SW 1271 (cell line): Measurements from ENCODE around the gene TTLL5.
"Not testable (repeated sequence)": the region's sequence is repeated elsewhere in the genome, so short reads cannot be mapped to it uniquely, and the experiment has no call there.

ENCODE experiments used
- DNase-seq, 2 experiments: peaks; one replicate each; lab custom pipeline; 2025; lab: John Stamatoyannopoulos, UW

Gene TTLL5

GRCh38 chr14:75650253-75651058 is 10.6 kb upstream of the TTLL5 start:
- no peak for DNase-seq

DNA sequence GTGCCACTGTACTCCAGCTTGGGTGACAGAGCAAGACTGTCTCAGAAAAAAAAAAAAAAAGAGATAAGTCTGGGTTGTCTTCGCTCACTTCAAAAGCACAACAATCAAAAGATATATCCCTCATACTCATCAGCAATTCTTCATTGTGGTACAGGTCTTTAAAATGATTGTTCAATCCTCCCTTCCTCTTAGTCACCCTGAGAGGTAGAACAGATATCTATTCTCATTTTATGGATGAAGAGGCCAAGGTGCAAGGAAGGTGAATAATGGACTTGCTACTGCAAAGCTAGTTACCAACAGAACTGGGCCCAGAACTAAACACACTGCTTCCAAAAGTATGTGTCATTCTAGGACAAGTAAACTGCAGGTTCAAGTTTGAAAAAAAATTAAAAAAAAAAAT is 7.5 kb upstream of the TTLL5 start:
- DNase-seq = no peak

DNA sequence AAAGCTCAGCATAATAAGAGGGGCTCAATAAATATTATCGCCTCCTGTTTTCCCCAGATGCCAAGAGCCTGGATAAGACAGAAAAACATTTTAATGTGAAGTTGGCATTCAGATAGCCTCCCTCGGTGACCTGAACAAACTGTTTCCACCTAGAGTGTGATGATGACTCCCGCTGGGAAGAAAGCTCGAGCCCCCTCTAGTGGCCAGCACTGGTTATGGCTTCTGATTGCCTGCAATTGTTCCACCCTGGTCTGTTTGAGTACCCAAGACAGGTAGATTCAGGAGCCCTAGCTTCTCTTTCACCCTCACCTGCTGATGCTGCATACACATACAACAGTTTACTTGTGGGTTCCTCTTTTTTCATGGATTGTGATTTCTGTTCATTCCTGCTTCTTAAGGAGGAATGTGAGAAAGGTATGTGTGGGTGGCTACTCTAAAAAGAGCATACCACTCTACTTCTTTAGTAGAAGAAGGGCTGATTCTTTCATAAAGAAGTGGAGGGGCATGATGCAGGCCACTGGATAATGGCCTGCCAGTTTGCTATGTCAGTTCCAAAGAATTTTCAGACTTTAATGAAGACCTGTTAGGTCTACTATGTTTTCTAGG is 6.8 kb upstream of the TTLL5 start:
- peak in 1 of 2 experiments; percentile 55 for DNase-seq

GRCh38 chr14:75655235-75655634 is 5.8 kb upstream of the TTLL5 start:
- no peak for DNase-seq

- no peak for DNase-seq
These were observed 3.7 kb upstream of the TTLL5 start for GRCh38 chr14:75657331-75657730.

DNA sequence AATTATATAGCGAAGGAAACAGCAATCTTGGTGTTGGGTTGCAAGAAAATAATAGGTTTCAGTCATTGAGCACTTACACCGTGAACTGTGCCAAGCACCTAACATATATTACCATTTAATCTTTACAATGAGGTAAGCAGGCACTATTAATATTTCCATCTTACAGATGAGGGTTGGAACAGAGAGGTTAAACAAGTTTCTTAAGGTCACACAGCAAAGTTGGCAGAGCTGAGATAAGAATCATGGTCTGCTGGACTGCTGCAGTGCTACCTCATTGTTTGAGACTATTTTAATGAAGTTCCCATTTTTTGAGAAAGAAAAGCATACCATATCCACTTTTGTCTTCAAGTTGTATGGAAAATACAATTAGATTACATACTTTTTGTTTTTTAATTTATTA is 2.1 kb upstream of the TTLL5 start:
- DNase-seq = no peak

- no peak for DNase-seq
These were observed 812 bp upstream of the TTLL5 start for GRCh38 chr14:75660238-75660629.

DNA sequence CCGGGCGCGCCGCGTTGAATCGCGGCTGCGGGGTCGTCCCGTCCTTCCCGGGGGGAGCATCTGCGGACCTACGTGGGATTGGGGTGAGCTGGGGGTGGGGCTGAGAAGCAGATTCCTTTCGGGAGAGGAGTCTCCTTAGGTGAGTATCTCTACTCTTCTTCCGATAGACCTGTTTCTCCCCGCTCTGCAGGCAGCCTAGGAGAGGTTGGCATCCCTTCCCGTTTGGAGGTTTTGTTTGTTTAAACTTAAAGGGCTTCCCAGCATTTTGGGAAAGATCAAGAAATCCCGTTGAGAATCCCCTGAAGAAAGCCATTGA is 411 bp downstream of the TTLL5 start:
- no peak for DNase-seq

GRCh38 chr14:75662966-75663365 is 1.9 kb downstream of the TTLL5 start:
- DNase-seq = no peak

GRCh38 chr14:75667099-75667765 is 6.2 kb downstream of the TTLL5 start:
- DNase-seq = no peak

GRCh38 chr14:75672605-75673192 is 11.7 kb downstream of the TTLL5 start:
- DNase-seq = no peak

GRCh38 chr14:75673345-75674035 is 12.4 kb downstream of the TTLL5 start:
- no peak for DNase-seq

DNA sequence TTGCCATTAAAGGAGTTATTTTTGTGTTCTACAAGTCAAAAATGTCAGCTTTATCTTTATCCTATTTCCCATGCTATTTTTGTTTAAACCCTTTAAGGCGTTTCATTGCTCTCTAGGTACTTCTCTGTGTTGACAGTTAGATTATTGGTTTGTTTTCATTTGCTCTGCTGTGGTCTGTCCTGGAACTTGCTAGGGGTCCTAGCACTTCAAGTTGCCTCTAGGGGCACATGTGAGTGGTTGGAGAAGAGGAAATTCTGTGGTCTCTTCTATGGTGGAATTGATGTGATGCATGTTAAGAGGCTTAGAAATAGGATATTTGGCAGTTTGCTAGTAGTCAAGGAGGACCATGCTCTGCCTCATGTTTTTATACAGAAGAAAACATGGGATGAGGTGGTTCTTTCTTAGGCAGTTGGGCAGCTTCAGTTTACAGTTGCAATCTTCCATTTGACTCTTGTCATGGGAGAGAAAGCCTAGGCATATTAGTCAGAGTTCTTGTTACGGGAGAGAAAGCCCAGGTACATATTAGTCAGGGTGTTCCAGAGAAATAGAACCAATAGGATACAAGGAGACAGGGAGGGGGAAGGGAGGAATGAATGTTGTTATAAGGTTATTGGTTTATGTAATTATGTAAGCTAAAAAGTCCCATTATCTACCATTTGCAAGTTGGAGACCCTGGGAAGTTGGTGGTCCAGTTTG is 14.4 kb downstream of the TTLL5 start:
- no peak for DNase-seq

DNA sequence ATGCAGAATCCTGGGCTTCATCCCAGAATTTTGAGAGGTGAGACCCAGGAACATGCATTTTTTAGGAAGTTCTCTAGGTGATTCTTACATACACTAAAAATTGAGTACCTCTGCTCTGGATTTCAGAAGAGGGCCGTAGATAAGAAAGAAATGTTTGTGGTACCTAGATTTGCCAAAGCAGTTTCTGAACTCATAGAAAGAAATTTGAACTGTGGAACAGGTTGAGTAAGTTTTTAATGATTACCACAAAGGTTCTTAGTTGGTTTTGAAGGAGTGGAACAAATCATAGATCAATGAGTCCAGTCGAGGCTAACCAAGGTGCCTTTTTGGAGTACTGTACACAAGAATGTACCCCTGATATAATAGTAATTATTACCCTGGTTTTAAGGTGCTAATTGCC is 24.9 kb downstream of the TTLL5 start:
- DNase-seq = no peak

GRCh38 chr14:75689012-75689411 is 28.0 kb downstream of the TTLL5 start:
- no peak for DNase-seq

DNA sequence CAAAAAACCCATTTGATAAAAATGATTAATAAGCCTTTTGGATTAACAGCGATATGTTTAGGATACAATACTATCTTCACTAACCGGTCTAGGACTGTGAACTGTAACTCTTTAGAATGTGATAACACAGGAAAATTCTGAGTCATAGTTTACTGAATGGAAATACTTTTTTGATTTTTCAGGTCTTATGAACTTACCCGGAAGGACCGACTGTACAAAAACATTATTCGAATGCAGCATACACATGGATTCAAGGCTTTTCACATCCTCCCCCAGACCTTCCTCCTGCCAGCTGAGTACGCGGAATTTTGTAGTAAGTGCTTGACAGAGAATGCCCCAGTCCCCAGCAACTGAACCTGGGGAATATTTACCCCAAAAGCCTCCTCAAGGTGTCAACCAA is 29.0 kb downstream of the TTLL5 start:
- no peak for DNase-seq

- not testable (repeated sequence) for DNase-seq
These were observed 34.0 kb downstream of the TTLL5 start for GRCh38 chr14:75695025-75695424.

DNA sequence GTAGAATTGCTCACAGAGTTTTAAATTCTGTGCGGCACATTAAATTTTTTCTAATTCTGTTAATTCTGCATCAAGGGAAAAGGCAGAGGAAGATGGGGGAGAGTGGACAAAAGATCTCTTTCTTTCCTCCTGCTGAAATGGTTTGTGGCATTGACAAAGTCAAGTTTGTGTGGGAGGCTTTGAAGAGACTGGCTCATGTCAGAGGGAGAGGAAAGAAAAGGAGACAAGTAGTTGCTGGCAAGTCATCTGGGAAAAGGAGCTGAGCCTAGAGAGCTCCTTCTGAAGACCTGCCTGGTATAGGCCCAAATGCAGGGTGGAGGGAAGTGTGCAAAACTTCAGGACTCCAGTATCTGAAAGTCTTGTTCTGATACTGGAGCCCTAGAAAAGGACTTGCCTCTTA is 36.3 kb downstream of the TTLL5 start:
- DNase-seq = no peak

DNA sequence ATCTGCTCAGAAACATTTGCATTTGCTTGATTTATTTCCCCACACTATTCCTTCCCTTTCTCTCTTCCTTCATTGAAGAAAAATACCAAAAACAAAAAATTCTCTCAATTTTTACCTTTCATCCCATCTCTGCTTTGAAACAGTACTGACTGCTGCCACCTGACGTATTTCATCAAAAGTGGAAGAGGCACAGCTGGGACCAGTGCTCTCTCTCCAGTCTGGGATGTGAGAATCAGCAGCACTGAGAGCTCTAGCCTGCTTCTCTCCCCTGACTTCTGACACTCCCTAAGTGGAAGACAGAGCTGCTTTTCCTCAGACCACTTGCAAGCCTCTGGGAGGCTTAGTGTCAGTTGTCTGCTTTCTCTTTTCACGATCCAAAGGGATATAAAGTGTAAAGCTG is 36.9 kb downstream of the TTLL5 start:
- no peak for DNase-seq

DNA sequence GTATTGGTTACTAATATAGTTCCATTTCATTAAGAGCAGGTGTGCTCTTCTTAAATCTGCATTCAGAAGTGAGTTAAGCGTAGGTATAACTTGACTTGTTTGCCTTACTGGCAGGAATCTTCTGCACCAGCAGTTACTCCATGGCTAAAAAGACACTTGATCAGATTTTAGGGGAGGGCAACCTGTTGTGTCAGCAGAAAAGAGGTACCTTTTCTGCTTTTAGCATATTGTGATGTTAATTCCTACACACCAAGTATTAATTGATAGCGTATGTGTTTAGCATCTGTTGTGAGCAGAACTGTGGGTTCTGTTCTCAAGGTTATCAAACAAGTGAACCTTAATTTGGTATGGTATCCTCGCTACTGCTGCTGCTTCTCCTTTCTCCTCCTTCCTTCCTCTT is 38.3 kb downstream of the TTLL5 start:
- no peak for DNase-seq

DNA sequence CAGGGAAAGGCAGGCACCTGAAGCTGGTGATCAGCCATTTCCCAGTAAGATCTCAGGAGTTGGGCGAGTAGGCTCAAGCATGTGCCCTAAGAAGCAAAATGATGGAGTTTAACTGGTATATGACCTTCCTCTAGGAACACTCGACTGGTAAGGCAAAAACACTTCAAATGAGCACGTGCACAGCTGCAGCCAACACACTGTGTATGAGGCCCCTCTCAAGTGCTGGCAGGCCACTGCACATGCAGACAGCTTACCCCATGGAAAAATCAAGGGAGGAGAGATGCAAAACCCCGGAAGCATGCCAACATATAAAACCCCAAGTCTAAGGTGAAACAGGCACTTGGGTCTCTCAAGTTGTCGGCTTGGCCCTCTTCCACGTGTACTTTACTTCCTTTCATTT is 39.2 kb downstream of the TTLL5 start:
- no peak for DNase-seq

- DNase-seq = no peak
These were observed 41.1 kb downstream of the TTLL5 start for GRCh38 chr14:75702122-75702521.
